HG02840 (cell line): ENCODE data around the gene ABHD17A.
"Not testable (repeated sequence)": the region's sequence is repeated elsewhere in the genome, so short reads cannot be mapped to it uniquely, and the experiment has no call there.

Source experiments
- ATAC-seq: cut with Tn5 transposase; IDR thresholded peaks from one replicate; pipeline ENCODE4 v1.9.1; 2021; ENCODE audit warnings: mild to moderate bottlenecking, moderate library complexity, moderate number of reproducible peaks; ENCODE audit not compliant: unreplicated experiment, low FRiP score

ABHD17A gene

GRCh38 chr19:1882089-1882785, 3.1 kb downstream of the ABHD17A start:
- ATAC-seq, result no peak

GRCh38 chr19:1881393-1882088, 3.8 kb downstream of the ABHD17A start:
- ATAC-seq, result not testable (repeated sequence)

- ATAC-seq, result no peak
These were observed 4.5 kb downstream of the ABHD17A start for GRCh38 chr19:1880611-1881392.

GRCh38 chr19:1879982-1880381, 5.3 kb downstream of the ABHD17A start:
- ATAC-seq, result not testable (repeated sequence)

- ATAC-seq, result not testable (repeated sequence)
These were observed 6.7 kb downstream of the ABHD17A start for GRCh38 chr19:1878583-1878982.

GRCh38 chr19:1877280-1877660, 8.0 kb downstream of the ABHD17A start:
- ATAC-seq, result not testable (repeated sequence)

GRCh38 chr19:1876496-1877279, 8.6 kb downstream of the ABHD17A start:
- not testable (repeated sequence) for ATAC-seq

- peak; percentile 64 for ATAC-seq
These were observed 9.4 kb downstream of the ABHD17A start for GRCh38 chr19:1875646-1876495.

- ATAC-seq, result peak; percentile 10
These were observed 10.0 kb downstream of the ABHD17A start for GRCh38 chr19:1875265-1875645.

GRCh38 chr19:1874554-1875185, 10.6 kb downstream of the ABHD17A start:
- ATAC-seq, result no peak

GRCh38 chr19:1873524-1874473, 11.5 kb downstream of the ABHD17A start:
- ATAC-seq, result no peak

- no peak for ATAC-seq
These were observed 12.3 kb downstream of the ABHD17A start for GRCh38 chr19:1872807-1873523.

GRCh38 chr19:1871630-1872029, 13.7 kb downstream of the ABHD17A start:
- no peak for ATAC-seq

GRCh38 chr19:1871140-1871597, 14.1 kb downstream of the ABHD17A start:
- no peak for ATAC-seq

GRCh38 chr19:1868971-1869370, 16.3 kb downstream of the ABHD17A start:
- no peak for ATAC-seq

- no peak for ATAC-seq
These were observed 18.0 kb downstream of the ABHD17A start for GRCh38 chr19:1867349-1867724.

- ATAC-seq, result no peak
These were observed 18.5 kb downstream of the ABHD17A start for GRCh38 chr19:1866693-1867348.
